UCSD-AML1 (cell line): Measurements from ENCODE around the gene DNAJC6.
"Not testable (repeated sequence)": the region's sequence is repeated elsewhere in the genome, so short reads cannot be mapped to it uniquely, and the experiment has no call there.

Source experiments
- DNase-seq: peaks from one replicate; lab custom pipeline; 2025; ENCODE audit not compliant: unreplicated experiment; lab: John Stamatoyannopoulos, UW

Gene DNAJC6

DNA sequence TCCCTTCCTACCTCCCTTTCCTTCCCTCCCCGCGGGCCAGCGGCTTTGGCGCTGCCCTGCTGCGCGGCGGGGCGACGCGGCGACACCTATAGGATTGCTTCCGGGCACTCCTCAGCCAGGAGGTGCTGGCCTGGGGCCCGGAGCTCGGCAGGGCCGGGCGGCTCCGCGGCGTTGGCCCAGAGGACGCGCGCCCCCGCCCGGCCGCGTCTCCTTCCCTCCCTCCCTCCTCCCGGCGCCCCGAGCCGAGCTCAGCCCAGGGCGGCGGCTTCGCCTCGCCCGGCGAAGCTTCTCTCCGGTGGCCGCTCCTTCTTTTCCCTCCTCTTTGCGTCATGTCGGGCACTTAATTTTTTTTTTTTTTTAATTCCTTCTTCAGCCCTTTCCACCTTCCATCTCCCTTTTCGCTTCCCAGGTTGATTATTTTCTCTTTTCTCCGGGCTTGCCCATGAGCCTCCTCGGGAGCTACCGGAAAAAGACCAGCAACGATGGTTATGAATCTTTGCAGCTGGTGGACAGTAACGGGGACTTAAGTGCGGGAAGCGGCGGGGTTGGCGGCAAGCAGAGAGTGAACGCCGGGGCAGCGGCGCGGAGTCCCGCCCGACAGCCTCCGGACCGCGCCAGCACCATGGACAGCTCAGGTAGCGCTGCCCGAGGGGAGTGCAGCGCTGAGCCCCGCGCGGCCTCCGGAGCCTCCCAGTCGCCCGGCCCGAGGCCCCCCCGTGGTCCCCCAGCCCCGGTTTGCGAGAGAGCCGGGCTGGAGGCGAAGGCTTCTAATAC, at the start of gene DNAJC6:
Gene DNAJC6, plus strand, starts transcription at position 240 of the 774 bp plus-strand sequence. Its CDS starts 203 bp downstream, at position 443.
- peak; percentile 34 for DNase-seq

DNA sequence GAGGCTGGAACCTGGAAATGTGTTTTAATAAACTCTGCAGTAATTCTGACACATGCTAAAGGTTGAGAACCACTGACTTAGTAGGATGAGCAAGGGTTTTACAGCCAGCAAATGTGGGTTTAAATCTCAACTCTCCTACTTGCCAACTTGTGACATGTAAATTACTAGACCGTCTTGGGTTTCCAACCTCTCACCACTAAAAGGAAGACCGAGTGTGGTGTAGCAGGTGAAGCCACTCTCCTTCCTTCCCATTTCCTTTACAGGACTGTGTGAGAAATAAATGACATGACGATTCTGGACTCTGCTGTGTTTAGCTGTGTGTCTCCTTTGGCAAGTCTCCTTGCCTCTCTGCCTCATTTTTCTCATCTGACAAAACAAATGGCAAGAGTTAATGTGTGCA, 49.5 kb upstream of the DNAJC6 start:
- DNase-seq = no peak

DNA sequence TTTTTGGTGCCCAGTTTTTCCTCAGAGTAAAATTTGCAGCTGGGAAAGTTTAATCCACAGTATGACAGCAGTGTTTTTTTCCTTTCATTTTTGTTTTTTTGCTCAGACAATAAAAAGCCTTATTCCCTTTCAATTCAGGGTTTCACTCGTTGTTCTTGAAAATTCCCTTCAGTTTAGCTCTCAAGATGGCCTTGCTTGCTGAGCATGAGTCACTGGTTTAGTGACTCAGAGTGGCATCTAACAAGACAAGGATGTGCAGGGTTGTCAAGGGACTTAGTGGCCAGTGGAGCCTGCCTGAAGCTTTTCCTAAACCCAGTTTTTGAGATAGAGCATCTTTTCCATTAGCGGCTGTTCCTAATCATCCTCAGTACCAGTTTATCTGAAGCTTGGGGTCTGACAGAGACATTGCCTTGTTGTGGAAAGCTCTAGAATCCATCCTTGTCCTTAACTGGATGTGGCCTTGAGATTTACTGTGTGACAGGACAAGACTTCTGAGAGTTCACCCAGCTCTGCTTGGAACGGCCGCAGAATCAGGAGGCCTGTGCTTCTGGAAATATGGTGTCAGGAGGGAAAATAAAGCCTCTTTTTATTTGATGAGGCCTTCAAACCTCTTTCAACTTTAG, 48.4 kb upstream of the DNAJC6 start:
- no peak for DNase-seq

DNA sequence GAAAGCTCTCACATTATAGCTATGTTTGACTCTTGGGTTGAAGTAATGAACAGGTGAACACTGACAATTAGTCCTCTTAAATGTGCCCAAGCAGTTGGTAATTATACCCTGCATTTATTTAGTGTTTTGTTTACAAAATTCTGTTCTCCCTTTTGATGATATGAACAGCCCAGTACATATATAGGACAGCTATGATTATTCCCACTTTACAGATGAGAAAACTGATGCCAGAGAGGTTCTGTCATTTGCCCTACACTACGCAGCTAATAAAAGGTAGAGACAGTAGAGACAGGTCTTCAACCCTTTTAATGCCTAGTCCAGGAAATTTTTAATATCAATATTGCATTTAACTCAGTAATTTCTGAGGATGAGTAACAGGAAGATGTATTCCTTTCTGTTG, 46.1 kb upstream of the DNAJC6 start:
- DNase-seq = no peak

DNA sequence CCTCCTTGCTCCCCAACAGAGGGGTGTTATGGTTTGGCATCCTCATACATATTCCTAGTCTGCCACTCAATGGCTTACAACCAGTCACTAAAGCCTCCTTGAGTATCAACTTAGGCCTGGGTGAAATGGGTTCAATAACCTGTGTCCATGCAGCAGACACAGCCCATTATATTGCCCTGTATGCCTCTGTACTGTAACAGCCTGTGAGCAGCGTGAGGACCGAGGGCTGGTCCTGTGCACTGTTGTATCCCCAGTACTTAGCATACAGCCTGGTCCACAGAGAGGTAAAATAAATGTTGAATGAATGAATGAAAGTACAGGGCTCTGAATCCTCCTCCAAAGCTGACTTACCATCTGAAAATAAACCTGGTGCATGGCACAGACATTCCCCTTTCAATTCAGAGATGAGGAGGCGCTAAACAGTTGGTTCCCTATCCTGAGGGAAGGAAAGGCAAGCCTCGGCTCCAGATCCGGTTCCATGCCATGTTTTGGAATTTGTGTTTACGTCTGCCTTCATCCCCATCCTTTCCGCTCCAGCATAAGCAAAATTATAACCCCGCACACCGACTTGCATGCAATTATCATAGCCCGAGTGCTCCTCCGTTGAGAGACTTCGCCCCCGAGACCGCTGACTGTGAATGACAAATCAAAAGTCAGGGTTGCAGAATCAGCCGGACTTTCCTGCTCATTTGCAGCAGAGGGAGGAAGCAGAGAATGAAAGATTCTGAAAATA, 45.0 kb upstream of the DNAJC6 start:
- no peak for DNase-seq

DNA sequence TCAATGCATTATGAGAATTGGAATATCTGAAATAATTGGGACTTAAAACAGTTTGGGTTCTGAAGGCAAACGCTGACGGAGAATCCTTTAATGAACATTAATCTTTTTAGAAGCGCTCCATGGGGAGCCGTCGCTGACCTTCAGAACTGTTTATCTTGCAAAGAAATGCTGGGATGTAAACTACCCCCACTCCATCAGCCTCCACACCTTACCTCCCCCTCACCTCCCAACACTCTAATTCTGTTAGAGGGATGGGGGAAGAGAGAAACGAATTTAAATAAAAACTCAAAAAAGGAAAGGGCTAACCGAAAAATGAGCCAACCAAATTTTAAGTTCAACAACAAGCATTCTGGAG, 44.1 kb upstream of the DNAJC6 start:
- DNase-seq = no peak

DNA sequence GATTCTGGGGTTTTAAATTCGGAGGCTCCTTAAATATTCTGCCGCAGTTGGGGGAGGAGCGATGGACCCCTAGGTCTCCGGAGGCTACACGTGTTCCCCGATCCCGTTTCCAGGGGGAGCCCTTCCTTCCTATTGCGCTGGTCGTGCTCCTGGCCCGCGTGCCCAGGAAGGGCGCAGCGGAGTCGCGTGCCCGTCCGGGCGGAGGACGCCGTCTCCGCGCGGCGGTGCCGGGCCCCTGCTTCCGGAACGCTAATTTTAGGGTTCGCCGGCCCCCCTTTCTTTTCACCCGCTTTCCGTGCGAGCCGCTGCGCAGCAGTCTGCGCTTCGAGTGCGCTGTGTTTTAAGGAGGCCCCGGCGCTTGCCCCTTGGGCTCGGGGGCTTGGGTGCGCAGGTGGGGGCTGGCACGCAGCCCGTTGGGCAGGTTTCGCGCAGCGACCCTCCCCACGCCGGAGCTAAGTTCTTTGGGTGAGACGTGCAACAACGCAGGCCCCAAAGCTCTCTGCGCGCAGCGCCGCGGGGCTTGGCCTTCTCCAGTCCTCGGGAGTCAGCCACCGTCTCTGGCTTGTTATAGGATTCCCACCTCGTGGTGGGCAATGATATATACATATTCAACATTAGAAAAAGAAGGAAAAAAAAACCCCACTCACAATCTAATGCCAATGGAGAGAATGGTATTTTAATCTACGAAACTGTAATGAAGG, 43.5 kb upstream of the DNAJC6 start:
- peak; percentile 18 for DNase-seq

DNA sequence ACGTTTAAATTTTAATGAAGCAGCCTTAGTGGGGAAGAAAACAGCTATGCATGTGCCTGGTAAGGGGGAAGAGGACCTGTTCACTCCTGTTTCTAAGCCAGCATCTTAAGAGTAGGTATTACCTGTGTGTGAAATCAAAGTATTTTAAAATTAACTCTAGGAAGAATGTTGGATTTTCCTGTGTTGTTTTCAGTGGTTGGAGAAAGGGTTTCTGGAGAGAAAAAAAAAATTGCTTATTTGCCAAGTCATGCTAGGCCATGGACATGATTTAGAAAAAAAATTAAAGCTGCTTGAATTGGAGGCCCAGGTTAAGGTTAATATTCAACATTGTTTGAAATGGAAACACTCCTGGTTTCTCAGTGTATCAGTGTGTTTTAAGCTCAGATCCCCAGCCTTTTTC, 42.9 kb upstream of the DNAJC6 start:
- no peak for DNase-seq

DNA sequence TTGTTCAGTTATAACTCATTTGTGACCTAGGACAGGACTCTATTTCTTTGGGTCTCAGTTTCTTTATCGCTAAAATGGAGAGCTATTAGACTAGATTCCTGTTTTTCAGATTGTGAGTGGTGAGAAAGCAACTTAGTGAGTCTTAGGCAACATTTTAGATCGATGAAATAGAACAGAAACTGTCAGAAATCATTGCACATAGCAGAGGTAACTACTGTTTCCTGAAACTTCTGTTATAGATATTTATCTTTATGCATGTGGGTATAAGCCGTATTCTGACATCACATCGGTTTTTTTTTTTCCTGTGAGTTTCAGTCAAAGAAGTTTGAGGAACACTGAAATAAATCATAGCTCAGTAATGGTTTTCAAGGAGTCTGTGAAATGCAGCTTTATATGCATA, 42.1 kb upstream of the DNAJC6 start:
- no peak for DNase-seq

DNA sequence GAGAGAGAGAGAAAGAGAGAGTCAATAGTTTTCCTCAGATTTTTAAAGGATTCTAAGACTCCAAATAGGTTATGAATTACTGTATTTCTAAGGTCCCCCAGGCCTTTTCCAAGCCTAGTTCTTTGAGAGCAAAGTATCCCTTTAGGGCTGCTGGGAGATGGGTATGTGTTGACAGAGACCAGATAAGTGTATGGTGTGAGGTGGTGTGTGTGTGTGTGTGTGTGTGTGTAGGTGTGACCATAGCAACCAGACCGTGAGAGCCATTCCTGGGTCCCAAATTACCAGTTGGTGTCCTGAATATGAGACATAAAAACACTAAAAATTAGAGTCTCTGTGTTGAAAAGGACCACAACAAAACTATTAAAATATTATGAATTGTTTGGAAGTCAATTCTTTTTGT, 41.7 kb upstream of the DNAJC6 start:
- DNase-seq = no peak

DNA sequence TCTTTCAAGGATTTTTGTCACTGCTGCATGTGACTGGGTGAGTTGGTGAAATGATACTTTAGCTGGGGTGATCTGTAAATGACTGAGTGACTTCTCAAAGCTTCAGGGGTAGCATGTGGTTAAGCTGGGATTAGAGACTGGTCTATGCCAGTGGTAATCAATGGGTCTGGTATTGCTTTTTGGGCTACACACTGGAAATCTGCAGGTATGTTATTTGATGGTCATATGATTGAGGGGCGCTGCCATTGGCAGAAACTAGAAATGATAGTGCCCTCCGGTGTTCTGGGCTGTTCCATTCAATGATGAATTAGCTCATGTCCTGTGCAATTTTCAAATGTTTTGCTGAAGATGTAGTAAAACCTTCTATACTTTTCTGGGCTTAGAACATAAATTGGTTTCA, 39.7 kb upstream of the DNAJC6 start:
- DNase-seq = no peak

DNA sequence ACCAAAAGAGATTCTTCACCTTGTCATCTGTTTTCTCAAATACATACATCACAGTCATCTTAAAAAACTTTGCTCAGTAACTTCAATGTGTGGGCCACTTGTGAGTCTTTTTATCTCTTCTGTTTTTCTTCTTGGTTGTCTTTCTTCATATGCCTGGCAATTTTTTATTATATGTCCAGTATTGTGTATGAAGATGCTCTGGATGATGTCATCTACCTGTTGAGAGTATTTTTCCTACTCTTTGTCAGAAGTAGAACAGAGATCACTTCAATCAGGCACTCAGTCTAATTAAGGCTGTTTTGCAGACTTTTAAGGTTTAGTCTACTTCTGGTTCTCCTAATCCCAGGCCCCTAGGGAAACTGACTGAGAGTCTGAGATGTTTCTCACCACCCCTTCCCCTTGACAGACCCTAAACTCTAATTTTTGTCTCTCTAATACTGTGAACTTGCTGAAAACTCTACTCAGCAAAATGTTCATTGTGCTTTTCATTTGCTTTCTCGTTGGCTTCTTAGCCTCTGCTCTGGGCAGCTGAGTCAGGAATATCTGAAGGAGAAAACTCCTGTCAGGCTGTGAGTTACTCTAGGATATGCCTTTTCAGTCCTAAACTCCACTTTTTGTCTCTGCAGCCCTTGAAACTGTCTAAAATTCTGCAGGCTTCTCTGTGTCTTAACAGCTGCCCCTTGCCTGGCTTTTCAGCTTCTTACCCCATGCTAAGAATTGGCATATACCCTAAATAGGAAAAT, 33.0 kb upstream of the DNAJC6 start:
- no peak for DNase-seq

DNA sequence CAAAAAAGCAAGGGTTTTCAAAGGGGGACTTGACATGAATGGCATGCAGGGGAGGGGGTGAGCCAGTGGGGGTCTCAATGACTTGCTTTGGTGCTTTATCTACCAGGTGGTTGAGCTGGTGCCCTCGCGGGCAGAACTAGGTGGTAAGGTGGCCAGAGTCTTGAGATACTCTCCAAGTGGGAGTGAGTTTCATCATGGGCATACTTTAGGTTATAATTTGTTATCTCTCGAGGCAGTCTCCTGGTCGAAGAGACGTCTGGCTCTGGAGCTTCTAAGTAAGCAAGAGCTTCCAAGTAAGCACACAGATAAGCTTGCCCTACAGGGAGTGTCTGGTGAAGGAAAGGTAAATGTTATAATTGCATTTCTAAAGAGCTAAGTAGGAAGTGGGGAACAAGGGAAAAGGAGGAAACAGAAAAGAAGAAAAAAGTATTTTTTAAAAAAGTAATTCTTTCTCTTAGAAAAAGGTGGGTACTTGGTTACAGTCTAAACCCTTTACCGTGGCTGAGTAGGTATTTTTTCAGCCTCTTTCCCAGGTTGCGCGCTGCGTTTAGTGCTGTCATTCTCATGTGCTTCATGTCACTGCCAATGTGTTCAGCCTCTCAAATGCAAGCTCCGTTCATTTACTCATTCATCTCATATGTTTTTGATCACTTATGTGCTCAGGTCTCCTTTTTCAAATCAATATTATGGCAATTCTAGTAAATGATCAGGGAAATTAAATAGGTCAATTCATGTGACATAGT, 31.6 kb upstream of the DNAJC6 start:
- DNase-seq = no peak

DNA sequence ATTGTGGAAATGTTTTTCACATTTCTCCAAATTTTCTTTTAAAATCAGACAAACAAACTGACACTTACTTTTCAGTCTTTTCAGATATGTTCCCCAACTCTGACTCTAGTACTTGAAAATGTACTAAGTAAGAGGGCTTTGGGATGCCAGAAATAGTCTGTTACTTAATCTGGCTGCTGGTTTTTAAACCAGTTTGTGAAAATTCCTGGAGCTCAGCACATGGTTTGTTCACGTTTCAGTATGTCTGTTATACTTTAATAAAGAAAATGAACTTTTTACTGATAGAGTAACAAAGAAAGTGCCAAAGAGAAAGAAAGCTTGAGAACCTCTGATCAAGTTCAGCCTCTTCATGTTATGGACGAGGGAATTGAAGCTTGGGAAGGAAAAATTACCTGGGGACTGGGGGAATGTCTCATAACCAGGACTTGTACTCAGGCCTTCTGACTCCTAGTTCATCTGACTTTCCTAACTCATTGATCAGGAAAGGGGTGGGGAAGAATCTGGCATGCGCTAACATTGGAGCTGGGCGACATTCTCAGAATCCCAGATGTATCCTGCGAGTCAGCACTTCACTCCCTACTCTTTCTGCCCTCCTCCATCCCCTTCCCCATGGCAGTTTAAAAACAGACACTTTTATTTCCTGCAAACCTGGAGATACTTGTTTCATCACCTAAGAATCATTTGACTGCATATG, 30.8 kb upstream of the DNAJC6 start:
- DNase-seq = no peak

DNA sequence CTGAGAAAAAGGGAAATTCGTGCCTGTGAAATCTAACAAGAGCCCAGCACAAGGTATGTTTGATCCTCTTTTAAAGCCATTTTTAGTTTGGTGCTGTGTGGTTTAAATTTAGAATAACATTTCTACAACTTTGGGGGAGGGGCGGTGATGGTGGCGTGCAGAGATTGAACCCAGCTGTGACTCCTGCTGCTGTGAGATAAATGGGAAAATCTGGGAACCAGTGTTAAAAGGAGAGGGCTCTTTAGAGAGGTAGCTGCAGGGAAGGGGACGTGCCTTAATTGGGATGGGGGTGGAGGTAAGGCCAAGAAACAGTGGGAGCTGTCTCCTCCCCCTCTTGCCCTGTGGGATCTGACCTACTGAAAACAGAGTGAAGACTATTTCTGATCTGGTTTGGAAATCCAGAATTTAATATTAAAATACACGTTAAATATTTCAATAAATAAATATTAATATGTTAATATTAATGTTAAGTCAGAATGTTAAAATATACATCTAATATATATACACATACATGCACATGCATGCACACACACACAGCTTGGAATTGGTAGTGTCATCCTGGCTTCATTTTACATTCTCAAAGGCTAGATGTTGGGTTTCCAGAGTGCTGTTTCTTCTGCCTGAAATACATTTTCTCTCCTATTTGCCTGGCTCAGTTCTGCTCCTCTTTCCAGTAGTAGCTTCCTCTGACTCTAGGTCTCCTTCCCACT, 30.1 kb upstream of the DNAJC6 start:
- DNase-seq = no peak

DNA sequence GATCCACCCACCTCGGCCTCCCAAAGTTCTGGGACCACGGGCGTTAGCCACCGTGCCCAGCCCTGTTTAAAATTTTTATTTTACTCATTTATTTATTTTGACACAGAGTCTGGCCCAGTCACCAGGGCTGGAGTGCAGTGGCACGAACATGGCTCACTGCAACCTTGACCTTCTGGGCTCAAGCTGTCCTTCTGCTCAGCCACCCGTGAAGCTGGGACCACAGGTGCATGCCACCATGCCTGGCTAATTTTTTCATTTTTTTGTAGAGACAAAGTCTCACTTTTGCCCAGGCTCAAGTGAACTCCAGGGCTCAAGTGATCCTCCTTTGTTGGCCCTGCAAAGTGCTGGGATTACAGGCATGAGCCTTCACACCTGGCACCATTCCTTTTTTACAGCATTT, 27.5 kb upstream of the DNAJC6 start:
- DNase-seq = no peak

DNA sequence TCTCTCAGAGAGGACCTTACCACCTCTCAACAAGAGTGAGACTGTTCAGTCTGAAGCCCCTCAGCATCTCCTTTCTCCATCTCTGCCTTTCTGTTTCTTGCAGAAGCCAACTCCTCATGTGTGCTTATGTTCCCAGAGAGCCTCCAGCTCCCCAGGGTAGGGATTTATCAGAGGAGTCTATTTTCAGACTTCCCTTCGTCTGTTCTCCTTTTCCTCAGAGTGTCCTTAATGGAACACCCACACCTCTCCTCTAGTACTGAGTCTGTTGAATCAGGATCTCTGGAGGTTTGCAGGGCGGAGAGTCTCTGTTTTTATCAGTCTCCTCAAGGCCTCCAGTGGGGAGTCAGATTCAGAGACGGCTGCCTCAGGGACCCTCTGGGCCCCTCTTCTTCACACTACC, 25.1 kb upstream of the DNAJC6 start:
- no peak for DNase-seq

DNA sequence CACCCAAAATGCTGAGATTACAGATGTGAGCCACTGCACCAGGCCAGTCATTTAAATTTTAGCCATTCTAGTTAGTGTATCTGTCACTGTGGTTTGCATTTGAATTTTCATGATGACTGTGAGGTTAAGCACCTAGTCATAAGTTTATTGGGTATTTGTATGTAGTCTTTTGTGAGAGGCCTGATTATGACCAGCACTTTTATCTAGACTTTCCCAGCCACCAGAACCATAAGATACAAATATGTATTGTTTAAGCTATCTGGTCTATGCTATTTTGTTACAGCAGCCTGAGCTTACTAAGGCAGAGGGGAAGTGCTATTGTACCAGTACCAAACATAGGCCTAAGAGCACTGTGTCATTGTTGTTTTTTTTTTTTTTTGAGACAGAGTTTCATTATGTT, 19.9 kb upstream of the DNAJC6 start:
- DNase-seq = no peak

DNA sequence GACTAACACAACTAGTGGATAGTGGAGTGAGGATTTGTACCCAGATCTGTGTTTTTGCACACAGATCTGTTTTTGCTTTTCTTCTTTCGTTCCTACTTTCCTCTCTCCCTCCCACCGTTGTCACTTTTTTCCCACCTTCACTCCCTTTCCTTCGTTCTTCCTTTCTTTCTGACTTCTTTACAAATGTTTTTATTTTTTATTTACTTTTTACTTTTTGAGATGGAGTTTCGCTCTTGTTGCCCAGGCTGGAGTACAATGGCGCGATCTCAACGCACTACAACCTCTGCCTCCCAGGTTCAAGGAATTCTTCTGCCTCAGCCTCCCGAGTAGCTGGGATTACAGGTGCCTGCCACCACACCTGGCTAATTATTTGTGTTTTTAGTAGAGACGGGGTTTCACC, 17.5 kb upstream of the DNAJC6 start:
- DNase-seq = not testable (repeated sequence)
